Measurements from ENCODE around the gene UXT. TPM values are rescaled to one million over a fixed set of nuclear protein-coding genes. Genes with fewer than 3 reads are reported as not detected.

UXT gene
- total and polyA plus RNA-seq, 9 donors: 77.4 to 118 (median 85.5) TPM

GRCh38 chrX:47634871-47635575, 24.0 kb downstream of the UXT start:
- H3K27ac ChIP-seq (ENCODE audit: low read length): no peak overlapping the region
- DNase-seq: no peak
- H3K4me3 ChIP-seq (ENCODE audit: low read length): no peak overlapping the region
- no peaks in the 10 kb centered on the region for H3K27me3 ChIP-seq (ENCODE audit: control insufficient read depth, insufficient read depth, low read length)
- peaks cover 35% of the 10 kb centered on the region for H3K36me3 ChIP-seq (ENCODE audit: control insufficient read depth, insufficient read depth, low read length)
- no peaks in the 10 kb centered on the region for H3K4me1 ChIP-seq (ENCODE audit: control insufficient read depth, insufficient read depth, low read length)
- WGBS (ENCODE audit: insufficient coverage): 86% methylated on average over 16 of the region's 16 CpGs
- peaks cover 3% of the 10 kb centered on the region for H3K9me3 ChIP-seq (replicated peaks; ENCODE audit: control insufficient read depth, low read depth, low read length)

- Histone ChIP-seq H3K36me3 (ENCODE audit: control insufficient read depth, insufficient read depth, low read length) (peaks cover 24% of the 10 kb centered on the region), H3K9me3 (replicated peaks; ENCODE audit: control insufficient read depth, low read depth, low read length) (peaks cover 2% of the 10 kb centered on the region), H3K4me3 (ENCODE audit: low read length) (no peak overlapping the region), H3K27me3 (ENCODE audit: control insufficient read depth, insufficient read depth, low read length) (no peaks in the 10 kb centered on the region), H3K27ac (ENCODE audit: low read length) (no peak overlapping the region), H3K4me1 (ENCODE audit: control insufficient read depth, insufficient read depth, low read length) (no peaks in the 10 kb centered on the region)
- 72% methylated on average over 14 of the region's 14 CpGs for WGBS (ENCODE audit: insufficient coverage)
- no peak for DNase-seq
These were observed 25.0 kb downstream of the UXT start for GRCh38 chrX:47633689-47634590.

GRCh38 chrX:47632666-47633065, 26.3 kb downstream of the UXT start:
- H3K36me3 ChIP-seq (ENCODE audit: control insufficient read depth, insufficient read depth, low read length): peaks cover 15% of the 10 kb centered on the region
- WGBS (ENCODE audit: insufficient coverage): 50% methylated on average over 4 of the region's 4 CpGs
- DNase-seq: no peak
- no peaks in the 10 kb centered on the region for H3K27me3 ChIP-seq (ENCODE audit: control insufficient read depth, insufficient read depth, low read length)
- no peak overlapping the region for H3K27ac ChIP-seq (ENCODE audit: low read length)
- no peak overlapping the region for H3K4me3 ChIP-seq (ENCODE audit: low read length)
- H3K4me1 ChIP-seq (ENCODE audit: control insufficient read depth, insufficient read depth, low read length): no peaks in the 10 kb centered on the region
- no peaks in the 10 kb centered on the region for H3K9me3 ChIP-seq (replicated peaks; ENCODE audit: control insufficient read depth, low read depth, low read length)

- no peaks in the 10 kb centered on the region for H3K4me1 ChIP-seq (ENCODE audit: control insufficient read depth, insufficient read depth, low read length)
- H3K4me3 ChIP-seq (ENCODE audit: low read length): no peak overlapping the region
- H3K36me3 ChIP-seq (ENCODE audit: control insufficient read depth, insufficient read depth, low read length): peaks cover 12% of the 10 kb centered on the region
- no peaks in the 10 kb centered on the region for H3K9me3 ChIP-seq (replicated peaks; ENCODE audit: control insufficient read depth, low read depth, low read length)
- DNase-seq: no peak
- WGBS (ENCODE audit: insufficient coverage): 73% methylated on average over 4 of the region's 5 CpGs
- no peaks in the 10 kb centered on the region for H3K27me3 ChIP-seq (ENCODE audit: control insufficient read depth, insufficient read depth, low read length)
- H3K27ac ChIP-seq (ENCODE audit: low read length): no peak overlapping the region
These were observed 27.3 kb downstream of the UXT start for GRCh38 chrX:47631676-47632075.

- 79% methylated on average over 2 of the region's 14 CpGs for WGBS (ENCODE audit: insufficient coverage)
- no peak within 1 kb of the TSS for H3K4me3 ChIP-seq (ENCODE audit: low read length)
- no peak within 1 kb of the TSS for H3K27ac ChIP-seq (ENCODE audit: low read length)
These were observed 29.4 kb downstream of the UXT start, which contains the start of gene CFP for GRCh38 chrX:47629419-47630200. TSS of gene CFP (minus strand) at chrX:47629930. CDS start at chrX:47629844, 86 bp downstream.

GRCh38 chrX:47628982-47629381, 30.0 kb downstream of the UXT start:
- no peak for DNase-seq
- Histone ChIP-seq H3K4me3 (ENCODE audit: low read length) (no peak overlapping the region), H3K9me3 (replicated peaks; ENCODE audit: control insufficient read depth, low read depth, low read length) (no peaks in the 10 kb centered on the region), H3K27me3 (ENCODE audit: control insufficient read depth, insufficient read depth, low read length) (no peaks in the 10 kb centered on the region), H3K4me1 (ENCODE audit: control insufficient read depth, insufficient read depth, low read length) (no peaks in the 10 kb centered on the region), H3K27ac (ENCODE audit: low read length) (no peak overlapping the region), H3K36me3 (ENCODE audit: control insufficient read depth, insufficient read depth, low read length) (no peaks in the 10 kb centered on the region)
- WGBS (ENCODE audit: insufficient coverage): no CpG with 5 or more reads among the region's 1 CpG

More at GRCh38 chrX:47629419-47630200, 29.4 kb downstream of the UXT start, which contains the start of gene CFP:
- Histone ChIP-seq H3K36me3 (ENCODE audit: control insufficient read depth, insufficient read depth, low read length) (peaks cover under 1% of the 10 kb centered on the region), H3K4me1 (ENCODE audit: control insufficient read depth, insufficient read depth, low read length) (no peaks in the 10 kb centered on the region), H3K27me3 (ENCODE audit: control insufficient read depth, insufficient read depth, low read length) (no peaks in the 10 kb centered on the region), H3K9me3 (replicated peaks; ENCODE audit: control insufficient read depth, low read depth, low read length) (no peaks in the 10 kb centered on the region)
- no peak for DNase-seq

- Histone ChIP-seq H3K9me3 (replicated peaks; ENCODE audit: control insufficient read depth, low read depth, low read length) (no peaks in the 10 kb centered on the region), H3K4me3 (ENCODE audit: low read length) (no peak overlapping the region), H3K4me1 (ENCODE audit: control insufficient read depth, insufficient read depth, low read length) (no peaks in the 10 kb centered on the region), H3K27ac (ENCODE audit: low read length) (no peak overlapping the region), H3K27me3 (ENCODE audit: control insufficient read depth, insufficient read depth, low read length) (peaks cover 5% of the 10 kb centered on the region), H3K36me3 (ENCODE audit: control insufficient read depth, insufficient read depth, low read length) (no peaks in the 10 kb centered on the region)
- 62% methylated on average over 2 of the region's 2 CpGs for WGBS (ENCODE audit: insufficient coverage)
- no peak for DNase-seq
These were observed 33.6 kb downstream of the UXT start for GRCh38 chrX:47625365-47625764.

- Histone ChIP-seq H3K27ac (ENCODE audit: low read length) (no peak overlapping the region), H3K4me3 (ENCODE audit: low read length) (peak overlapping the region; percentile 21), H3K4me1 (ENCODE audit: control insufficient read depth, insufficient read depth, low read length) (peaks cover 4% of the 10 kb centered on the region), H3K27me3 (ENCODE audit: control insufficient read depth, insufficient read depth, low read length) (peaks cover 5% of the 10 kb centered on the region), H3K9me3 (replicated peaks; ENCODE audit: control insufficient read depth, low read depth, low read length) (no peaks in the 10 kb centered on the region), H3K36me3 (ENCODE audit: control insufficient read depth, insufficient read depth, low read length) (no peaks in the 10 kb centered on the region)
- WGBS (ENCODE audit: insufficient coverage): 37% methylated on average over 33 of the region's 35 CpGs
- peak; percentile 84 for DNase-seq
These were observed 35.4 kb downstream of the UXT start for GRCh38 chrX:47623540-47624027.

- Histone ChIP-seq H3K4me1 (ENCODE audit: control insufficient read depth, insufficient read depth, low read length) (peaks cover 4% of the 10 kb centered on the region), H3K36me3 (ENCODE audit: control insufficient read depth, insufficient read depth, low read length) (no peaks in the 10 kb centered on the region), H3K27me3 (ENCODE audit: control insufficient read depth, insufficient read depth, low read length) (peaks cover 5% of the 10 kb centered on the region), H3K27ac (ENCODE audit: low read length) (no peak overlapping the region), H3K9me3 (replicated peaks; ENCODE audit: control insufficient read depth, low read depth, low read length) (no peaks in the 10 kb centered on the region), H3K4me3 (ENCODE audit: low read length) (no peak overlapping the region)
- no peak for DNase-seq
- WGBS (ENCODE audit: insufficient coverage): 72% methylated on average over 4 of the region's 6 CpGs
These were observed 37.1 kb downstream of the UXT start for GRCh38 chrX:47621851-47622250.

All from muscle of leg (tissue), 11 donors.